ENCODE results near the gene CALCB.
A peak's percentile ranks its signal among the peaks of the same experiment; 100 is the strongest.

The CALCB gene

GRCh38 chr11:15074206-15075161 lies 1.1 kb downstream of the CALCB start:
- peak; percentile 78 to 90 for DNase-seq

DNA sequence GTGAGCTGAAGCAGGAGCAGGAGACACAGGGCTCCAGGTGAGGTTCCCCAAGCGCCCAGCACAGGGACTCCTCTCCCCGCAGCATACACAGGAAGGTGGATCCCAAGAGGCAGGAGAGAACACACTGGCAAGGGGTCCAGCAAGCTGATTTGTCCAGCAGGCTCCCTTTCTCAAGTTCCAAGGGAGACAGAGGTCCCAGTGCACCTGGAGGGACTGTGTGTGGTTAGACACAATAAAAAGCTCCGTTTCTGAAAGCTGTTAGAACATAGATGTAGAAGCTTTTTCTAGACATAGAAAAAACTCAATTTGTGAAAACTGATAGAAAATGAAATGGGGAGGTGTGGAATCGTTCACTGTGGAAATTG lies 1.8 kb downstream of the CALCB start:
- DNase-seq: no peak

DNA sequence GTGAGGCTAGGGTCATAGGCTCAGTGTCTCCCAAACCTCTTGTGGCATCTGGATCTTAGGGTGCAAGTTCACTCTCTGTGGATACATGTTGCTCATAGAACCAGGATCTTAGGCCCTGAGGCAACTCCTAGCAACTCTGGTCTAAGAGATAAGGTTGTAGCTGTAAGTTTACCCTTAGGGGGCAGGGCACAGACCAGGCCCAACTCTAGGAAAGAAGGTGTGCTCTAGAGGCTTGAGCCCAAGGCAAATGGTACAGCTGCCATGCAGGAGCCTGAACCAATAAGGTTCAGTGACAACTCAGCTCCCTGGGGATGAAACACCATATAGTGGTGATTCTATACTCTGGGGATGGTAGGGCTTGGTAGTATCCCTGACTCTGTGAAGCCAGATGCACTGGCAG lies 17.8 kb downstream of the CALCB start:
- no peak for DNase-seq

GRCh38 chr11:15091625-15092024 lies 18.2 kb downstream of the CALCB start:
- no peak for DNase-seq

DNA sequence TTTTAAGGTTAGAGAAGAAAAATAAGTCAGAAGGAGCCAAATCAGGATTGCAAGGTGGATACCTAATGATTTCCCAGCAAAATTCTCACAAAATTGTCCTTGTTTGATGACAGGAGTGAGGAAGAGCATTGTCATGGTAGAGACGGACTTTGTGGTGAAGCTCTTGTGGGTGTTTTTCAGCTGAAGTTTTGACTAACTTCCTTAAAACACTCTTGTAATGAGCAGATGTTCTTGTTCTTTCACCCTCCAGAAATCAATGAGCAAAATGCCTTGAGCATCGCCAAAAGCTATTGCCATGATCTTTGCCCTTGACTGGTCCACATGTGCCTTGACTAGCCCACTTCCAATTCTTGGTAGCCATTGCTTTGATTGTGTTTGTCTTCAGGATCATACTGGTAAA lies 20.0 kb downstream of the CALCB start:
- DNase-seq: no peak

DNA sequence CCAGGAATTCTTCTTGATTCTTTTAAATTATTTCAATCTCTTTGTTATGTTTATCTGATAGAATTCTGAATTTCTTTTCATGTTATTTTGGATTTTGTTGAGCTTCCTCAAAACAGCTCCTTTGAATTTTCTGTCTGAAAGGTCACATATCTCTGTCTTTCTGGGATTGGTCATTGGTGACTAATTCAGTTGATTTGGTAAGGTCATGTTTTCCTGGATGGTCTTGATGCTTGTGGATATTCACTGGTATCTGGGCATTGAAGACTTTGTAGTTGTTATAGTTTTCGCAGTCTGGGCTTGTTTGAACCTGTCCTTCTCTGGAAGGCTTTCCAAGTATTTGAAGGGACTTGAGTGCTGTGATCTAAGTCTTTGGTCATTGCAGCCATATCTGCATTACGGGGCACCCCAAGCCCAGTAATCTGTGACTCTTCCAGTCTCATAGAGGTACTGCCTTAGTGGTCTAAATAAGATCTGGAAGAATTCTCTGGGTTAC lies 22.4 kb downstream of the CALCB start:
- DNase-seq: no peak

- DNase-seq: no peak
Measured at GRCh38 chr11:15097411-15097810, 24.0 kb downstream of the CALCB start.

DNA sequence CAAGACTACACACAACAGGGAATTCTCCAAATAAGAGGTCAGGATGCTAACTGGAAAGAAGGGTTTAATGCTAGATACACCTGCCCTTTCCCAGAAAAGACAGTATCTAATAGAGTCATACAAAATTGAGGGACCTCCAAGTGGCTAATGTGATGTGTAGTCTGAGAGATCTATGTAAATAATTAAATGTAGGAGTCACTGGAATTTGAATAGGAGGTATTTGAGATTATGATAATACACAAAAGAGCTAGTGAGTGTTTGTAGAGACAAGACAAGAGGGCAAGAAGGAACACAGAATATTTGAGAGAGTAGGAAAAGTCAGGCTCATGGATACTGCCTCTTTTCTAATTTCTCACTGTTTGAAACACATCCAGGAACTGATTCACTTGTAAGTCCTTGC lies 25.9 kb downstream of the CALCB start:
- no peak for DNase-seq

DNA sequence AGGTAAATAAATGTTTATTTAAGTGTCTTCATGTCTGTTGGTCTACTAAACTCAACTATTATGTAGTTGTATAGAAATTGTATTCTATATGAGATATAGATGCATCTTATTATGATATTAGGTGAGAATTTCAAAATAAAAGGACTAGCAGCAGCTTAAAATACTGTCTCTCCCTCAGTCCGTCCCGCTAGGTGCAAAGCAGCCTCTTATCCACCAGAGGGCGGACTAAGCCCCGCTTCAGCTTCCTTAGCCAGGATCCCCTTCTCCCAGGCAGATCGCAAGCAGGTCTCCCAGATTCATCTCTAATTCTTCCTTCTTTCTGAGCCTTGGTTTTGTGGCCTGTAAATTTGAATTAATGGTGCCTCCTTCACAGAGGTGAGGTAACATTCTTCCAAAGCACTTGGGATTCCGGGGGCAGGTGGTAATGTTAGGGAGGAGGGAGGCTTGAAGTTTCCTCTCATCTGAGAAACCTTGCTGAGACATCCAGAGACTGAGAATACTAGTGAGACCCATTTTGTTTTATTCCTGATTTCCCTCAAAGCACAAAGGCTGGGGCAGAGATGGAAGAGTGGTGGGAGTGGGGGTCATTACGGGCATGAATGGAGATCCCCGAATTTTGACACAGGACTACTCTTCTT lies 27.8 kb downstream of the CALCB start:
- peak; percentile 29 to 34 for DNase-seq

DNA sequence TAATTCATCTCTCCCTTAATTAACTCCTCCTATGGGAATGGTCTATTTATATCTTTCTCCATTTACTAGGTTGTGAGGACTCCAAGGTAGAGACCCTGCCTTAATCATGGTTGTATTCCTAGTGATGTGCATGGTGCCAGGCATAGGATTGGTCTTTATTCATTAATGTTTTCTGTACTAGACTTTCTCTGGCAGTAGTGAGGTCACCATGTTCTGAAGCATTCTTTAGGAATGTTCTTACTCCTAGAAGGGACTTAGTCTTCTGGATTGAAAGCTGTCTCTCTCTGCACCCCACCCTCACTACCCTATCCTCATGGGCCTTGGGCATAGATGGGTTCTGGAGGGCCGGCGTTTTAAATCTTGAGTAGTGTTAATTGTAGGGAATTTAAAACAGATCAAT lies 30.8 kb downstream of the CALCB start:
- no peak for DNase-seq

DNA sequence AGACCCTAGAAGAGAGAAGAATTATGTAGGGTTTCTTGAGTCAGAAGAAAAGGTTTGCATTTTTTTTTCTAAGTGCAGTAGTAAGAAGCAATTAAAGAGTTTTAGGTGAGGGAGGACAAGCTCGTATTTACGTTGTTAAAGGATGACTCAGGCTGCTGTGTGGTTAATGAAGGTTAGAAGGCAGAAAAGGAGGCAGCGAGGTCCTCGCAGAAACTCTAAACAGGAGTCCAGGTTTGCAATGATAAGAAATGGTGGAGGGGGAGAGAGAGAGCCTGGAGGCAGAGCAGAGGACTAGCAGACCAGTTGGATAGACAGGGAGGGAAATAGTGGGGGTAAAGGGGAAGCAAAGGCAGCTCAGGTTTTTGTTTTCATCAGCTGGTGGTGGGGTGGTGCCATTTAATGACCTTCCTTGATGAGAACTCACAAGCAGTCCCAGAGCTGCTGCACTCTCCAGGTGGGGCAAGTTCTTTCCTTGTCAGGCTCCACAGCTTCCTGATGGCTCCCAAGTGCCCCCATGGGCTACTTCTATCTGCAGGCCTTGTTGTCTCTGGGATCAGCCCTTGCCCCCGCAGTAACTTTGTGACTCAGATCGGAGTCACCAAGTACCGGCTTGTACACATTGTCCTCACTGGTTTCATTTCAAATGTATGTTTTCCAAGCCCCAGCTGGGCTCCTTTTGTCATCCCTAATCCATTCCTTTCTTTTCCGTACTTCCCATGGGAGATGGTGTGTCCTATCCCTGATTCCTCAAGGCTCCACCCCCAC lies 33.0 kb downstream of the CALCB start:
- no peak for DNase-seq

DNA sequence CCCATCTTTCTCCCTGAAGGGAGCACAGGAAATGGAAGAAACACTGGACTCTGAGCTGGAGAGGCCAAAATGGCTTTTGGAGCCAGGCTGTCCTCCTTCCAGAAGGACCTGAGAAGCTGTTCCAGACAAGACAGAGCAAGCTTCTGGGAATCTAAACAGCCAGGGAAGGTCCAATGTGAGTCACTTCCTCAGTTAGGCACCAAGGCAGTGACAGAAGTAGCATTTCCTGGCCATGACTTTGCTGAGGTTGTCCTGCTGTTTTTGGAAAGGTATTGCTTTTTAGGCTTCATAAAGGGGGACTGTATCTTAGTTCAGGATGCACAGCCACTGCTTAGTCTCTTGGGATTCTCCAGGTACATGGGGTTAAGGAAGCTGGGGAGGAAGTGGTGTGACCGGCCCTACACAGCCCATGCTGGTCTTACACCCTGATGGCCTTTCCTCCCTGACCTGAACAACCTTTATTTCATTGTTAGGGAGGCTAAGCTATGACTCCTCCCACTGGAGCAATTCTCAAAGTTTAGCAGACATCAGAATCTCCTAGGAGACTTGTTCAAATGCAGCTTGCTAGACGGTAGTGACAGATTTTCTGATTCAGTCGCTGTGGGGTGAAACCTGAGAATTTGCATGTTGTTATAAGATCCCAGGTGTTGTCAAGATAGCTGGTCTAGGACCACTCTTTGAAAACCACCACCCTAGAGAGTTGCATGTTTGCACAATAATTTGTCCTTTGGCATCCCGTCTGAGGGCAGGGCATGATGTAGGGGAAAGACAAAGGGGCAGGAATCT lies 34.5 kb downstream of the CALCB start:
- DNase-seq: no peak

GRCh38 chr11:15108592-15109130 lies 35.3 kb downstream of the CALCB start:
- DNase-seq: no peak

DNA sequence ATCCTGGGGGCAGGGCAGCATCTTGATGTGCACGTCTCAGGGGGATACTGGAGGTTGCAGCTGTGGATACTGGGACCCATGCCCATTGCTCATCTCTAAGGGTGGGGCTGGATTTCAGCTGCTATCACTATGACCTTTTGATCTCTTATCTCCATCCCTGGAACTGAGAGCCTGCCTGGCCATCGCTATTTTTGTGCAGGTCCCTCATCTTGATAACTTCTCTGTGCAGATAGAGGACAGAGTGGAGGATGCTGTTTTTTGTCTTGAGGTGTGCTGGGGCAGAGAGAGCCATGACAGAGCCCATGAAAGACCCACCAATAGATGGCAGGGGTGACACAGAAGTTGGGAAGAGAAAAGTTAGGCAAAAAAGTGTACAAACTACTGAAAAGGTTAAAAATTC lies 36.2 kb downstream of the CALCB start:
- no peak for DNase-seq

GRCh38 chr11:15111215-15111614 lies 37.8 kb downstream of the CALCB start:
- no peak for DNase-seq

DNA sequence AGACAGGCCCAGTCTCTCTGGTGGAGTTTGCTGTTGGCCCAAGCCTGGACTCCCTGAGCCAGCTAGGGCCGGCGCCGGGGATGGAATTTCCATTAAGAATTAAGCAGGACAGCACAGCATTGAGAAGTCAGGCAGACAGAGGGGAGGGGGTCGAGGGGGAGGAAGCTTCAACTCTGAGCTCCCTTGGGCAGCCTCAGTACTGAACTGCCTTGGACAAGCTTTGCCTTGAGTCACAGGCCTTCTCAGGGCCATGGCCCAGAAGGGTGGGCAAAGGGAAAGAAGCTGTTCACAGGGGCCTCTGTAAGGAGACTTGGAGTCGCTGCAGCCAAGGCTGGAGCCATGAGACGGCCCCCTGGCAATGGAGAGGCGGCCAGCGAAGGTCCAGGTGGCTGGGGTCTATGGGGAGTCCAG lies 38.7 kb downstream of the CALCB start:
- no peak for DNase-seq

GRCh38 chr11:15113381-15113780 lies 40.0 kb downstream of the CALCB start:
- DNase-seq: no peak

GRCh38 chr11:15114501-15115475 lies 41.4 kb downstream of the CALCB start, which contains the start of gene INSC:
Gene INSC, plus strand, starts transcription at chr11:15114923. Its CDS starts 34,252 bp downstream, at chr11:15149175.
- DNase-seq: no peak

GRCh38 chr11:15115686-15116085 lies 42.3 kb downstream of the CALCB start:
- no peak for DNase-seq

DNA sequence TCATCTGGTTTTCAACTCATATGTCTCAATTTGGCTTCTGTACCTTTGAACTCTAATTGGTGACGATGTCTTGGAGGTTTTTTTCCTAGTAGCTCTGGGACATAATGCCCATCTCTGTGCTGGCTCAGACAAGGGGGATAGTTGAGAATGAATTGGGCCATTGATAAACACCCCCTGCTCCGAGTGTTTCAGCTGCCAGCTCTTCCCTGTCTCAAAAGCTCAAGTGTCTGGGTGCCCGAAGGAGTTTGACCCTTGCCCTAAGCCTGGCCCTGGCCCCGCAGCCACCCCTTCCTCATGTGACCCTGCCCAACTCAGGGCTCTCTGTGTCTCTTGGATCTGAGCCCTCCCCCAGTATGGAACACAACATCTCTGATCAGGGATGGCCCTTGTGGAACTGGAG lies 44.4 kb downstream of the CALCB start:
- no peak for DNase-seq

DNA sequence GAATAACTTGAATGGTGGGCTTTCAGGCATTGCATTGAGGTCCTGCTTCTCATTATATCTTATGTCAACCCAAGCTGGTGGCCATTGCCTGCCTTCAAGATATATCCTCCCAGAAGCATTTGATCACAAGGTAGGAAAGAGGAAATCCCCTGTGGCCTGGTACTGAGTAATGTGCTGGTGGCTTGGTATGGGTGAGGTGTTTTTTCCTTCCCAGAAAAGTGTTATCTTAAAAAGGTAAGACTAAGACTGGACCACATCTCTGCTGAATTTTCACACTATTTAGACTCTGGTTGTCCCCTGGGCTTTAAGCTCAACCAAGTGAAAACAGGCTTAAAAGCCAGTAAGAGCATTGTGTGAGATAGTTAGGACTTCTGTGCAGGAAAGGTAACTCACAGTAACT lies 45.0 kb downstream of the CALCB start:
- DNase-seq: no peak

Data from stimulated activated CD4-positive, alpha-beta T cell treated with anti-CD3 and anti-CD28 coated beads, Interleukin-4, amount 100 ng/mL, for 4 hours (primary cell).